Transverse colon (tissue), 3 donors: ENCODE results near the gene GLRX.
A peak's percentile ranks its signal among the peaks of the same experiment; 100 is the strongest.

Experiments
- CTCF ChIP-seq, 5 experiments: fragments of 200-600 bp in 3 of 5; fragments of 450-650 bp in 2 of 5; sonication (generic) in 3 of 5; IDR thresholded peaks; 1 replicate in 2 of 5; 2 replicates in 3 of 5; pipeline ENCODE4 v1.5.1; 2016 to 2017; ENCODE audit warnings: antibody characterized with exemption in 5 of 5, inconsistent platforms in 3 of 5, mild to moderate bottlenecking in 2 of 5, moderate library complexity in 1 of 5
- EP300 ChIP-seq: sonication (generic); formaldehyde crosslinking; IDR thresholded peaks from one replicate; pipeline ENCODE4 v1.6.1; 2017; ENCODE audit warnings: antibody characterized with exemption, low read depth
- POLR2A ChIP-seq: fragments of 450-650 bp; IDR thresholded peaks from one replicate; pipeline ENCODE4 v1.6.1; 2016; ENCODE audit warnings: antibody characterized with exemption, mild to moderate bottlenecking, moderate library complexity

GRCh38 chr5:95781101-95781583 lies 41.4 kb downstream of the GLRX start:
- TF ChIP-seq EP300 (no peak), CTCF (IDR thresholded peaks at IDR 0.05) (peak; percentile 76 to 96 (median 85)), POLR2A (no peak)
